HG03354 (cell line): ENCODE results near the gene POLR3E.

Source experiments
- ATAC-seq: cut with Tn5 transposase; IDR thresholded peaks from one replicate; pipeline ENCODE4 v1.9.1; 2021; ENCODE audit warnings: mild to moderate bottlenecking; ENCODE audit not compliant: unreplicated experiment, poor library complexity, severe bottlenecking

POLR3E gene

GRCh38 chr16:22314661-22315626 lies 17.7 kb downstream of the POLR3E start:
- ATAC-seq = no peak

- ATAC-seq = no peak
Observed at GRCh38 chr16:22315979-22316378, 18.8 kb downstream of the POLR3E start.

- ATAC-seq = no peak
Observed at GRCh38 chr16:22316411-22316811, 19.2 kb downstream of the POLR3E start.

- ATAC-seq = no peak
Observed at GRCh38 chr16:22317001-22317530, 19.9 kb downstream of the POLR3E start.

GRCh38 chr16:22317625-22318024 lies 20.4 kb downstream of the POLR3E start:
- ATAC-seq = no peak

GRCh38 chr16:22318690-22319358 lies 21.6 kb downstream of the POLR3E start:
- ATAC-seq = no peak

- ATAC-seq = no peak
Observed at GRCh38 chr16:22320572-22321339, 23.5 kb downstream of the POLR3E start.

GRCh38 chr16:22321340-22322001 lies 24.3 kb downstream of the POLR3E start:
- ATAC-seq = peak; percentile 49

GRCh38 chr16:22322021-22322471 lies 24.8 kb downstream of the POLR3E start:
- ATAC-seq = no peak

- no peak for ATAC-seq
Observed at GRCh38 chr16:22322741-22323140, 25.5 kb downstream of the POLR3E start.

GRCh38 chr16:22323173-22323958 lies 26.2 kb downstream of the POLR3E start:
- ATAC-seq = no peak

- ATAC-seq = no peak
Observed at GRCh38 chr16:22323959-22324786, 27.0 kb downstream of the POLR3E start.

GRCh38 chr16:22324787-22325597 lies 27.8 kb downstream of the POLR3E start:
- ATAC-seq = no peak

GRCh38 chr16:22325598-22326368 lies 28.6 kb downstream of the POLR3E start:
- no peak for ATAC-seq

- no peak for ATAC-seq
Observed at GRCh38 chr16:22326369-22326652, 29.1 kb downstream of the POLR3E start.

- no peak for ATAC-seq
Observed at GRCh38 chr16:22326771-22327445, 29.7 kb downstream of the POLR3E start.
